IMR-90 (cell line): ENCODE measurements around the gene PTPRK. TPM values are rescaled to one million over a fixed set of nuclear protein-coding genes. Genes with fewer than 3 reads are reported as not detected.

Experiments used
- ATAC-seq: fragments of 200-7000 bp; cut with Tn5 transposase; 2 replicates; pipeline ENCODE4 v1.9.1; 2020; ENCODE audit warnings: low read depth, mild to moderate bottlenecking, moderate library complexity
- BruUV-seq: library from RNA; stranded (reverse); fragments of 400-500 nt; replicated peaks from 2 replicates; lab custom pipeline; 2021; lab: Mats Ljungman, UMichigan
- CTCF ChIA-PET: fragments of 300-600 bp; formaldehyde crosslinking; extraction: SDS; loops from one replicate; lab custom pipeline; 2021; ENCODE audit warnings: antibody characterized with exemption; lab: Yijun Ruan, JAX
- POLR2A ChIA-PET: fragments of 300-600 bp; sonication (Branson Sonifier 250); formaldehyde crosslinking; loops from one replicate; lab custom pipeline; 2022; ENCODE audit warnings: antibody characterized with exemption; ENCODE audit not compliant: unreplicated experiment; lab: Charles Lee
- DNase-seq: peaks from one replicate; pipeline ENCODE4 v3.0.0; 2013
- H2AFZ ChIP-seq: replicated peaks from 2 replicates; pipeline ENCODE3; 2013; ENCODE audit warnings: low read length, mild to moderate bottlenecking; ENCODE audit not compliant: poor library complexity
- H2AK5ac ChIP-seq: 2 replicates; pipeline ENCODE4 v1.6.1; 2013; ENCODE audit warnings: low read depth, low read length, inconsistent platforms
- H2AK9ac ChIP-seq: replicated peaks from 2 replicates; pipeline ENCODE3; 2013; ENCODE audit warnings: mild to moderate bottlenecking, low read depth, low read length, moderate library complexity; ENCODE audit not compliant: poor library complexity
- H2BK120ac ChIP-seq: 2 replicates; pipeline ENCODE4 v1.6.1; 2013; ENCODE audit warnings: low read depth, low read length, inconsistent platforms
- H2BK15ac ChIP-seq: 3 replicates; pipeline ENCODE4 v1.6.1; 2013; ENCODE audit warnings: low read depth, low read length, inconsistent platforms
- H2BK20ac ChIP-seq: 2 replicates; pipeline ENCODE4 v1.6.1; 2013; ENCODE audit warnings: low read depth, mild to moderate bottlenecking, inconsistent platforms, low read length, moderate library complexity
- H2BK5ac ChIP-seq: 2 replicates; pipeline ENCODE4 v1.6.1; 2013; ENCODE audit warnings: mild to moderate bottlenecking, low read depth, low read length, inconsistent platforms; ENCODE audit not compliant: poor library complexity, severe bottlenecking
- H3K14ac ChIP-seq: replicated peaks from 2 replicates; pipeline ENCODE4 v1.6.1; 2013; ENCODE audit warnings: low read depth, low read length, inconsistent platforms
- H3K18ac ChIP-seq: 2 replicates; pipeline ENCODE4 v1.6.1; 2013; ENCODE audit warnings: low read depth, low read length, control low read depth
- H3K23ac ChIP-seq: 2 replicates; pipeline ENCODE4 v1.6.1; 2013; ENCODE audit warnings: low read depth, low read length, inconsistent platforms
- H3K27ac ChIP-seq: 2 replicates; pipeline ENCODE4 v1.5.1; 2013; ENCODE audit warnings: mild to moderate bottlenecking, control low read depth, low read length; ENCODE audit not compliant: insufficient read depth
- H3K27me3 ChIP-seq: 2 replicates; pipeline ENCODE4 v1.6.1; 2013; ENCODE audit warnings: low read length; ENCODE audit not compliant: control insufficient read depth, insufficient read depth
- H3K36me3 ChIP-seq: 2 replicates; pipeline ENCODE4 v1.6.1; 2013; ENCODE audit warnings: low read length, mixed read lengths; ENCODE audit not compliant: control insufficient read depth, insufficient read depth
- H3K4ac ChIP-seq: 2 replicates; pipeline ENCODE4 v1.6.1; 2013; ENCODE audit warnings: low read depth, low read length, inconsistent platforms
- H3K4me1 ChIP-seq: 2 replicates; pipeline ENCODE4 v1.6.1; 2013; ENCODE audit warnings: low read length, mixed read lengths; ENCODE audit not compliant: control insufficient read depth, insufficient read depth
- H3K4me2 ChIP-seq: 2 replicates; pipeline ENCODE4 v1.6.1; 2013; ENCODE audit warnings: low read depth, mild to moderate bottlenecking, control low read depth, low read length, moderate library complexity
- H3K4me3 ChIP-seq: 2 replicates; pipeline ENCODE4 v1.5.1; 2013; ENCODE audit warnings: low read depth, mild to moderate bottlenecking, control low read depth, low read length, moderate library complexity; ENCODE audit not compliant: insufficient read depth
- H3K56ac ChIP-seq: 2 replicates; pipeline ENCODE4 v1.6.1; 2013; ENCODE audit warnings: low read length, inconsistent platforms; ENCODE audit not compliant: insufficient read depth; ENCODE audit errors: extremely low read depth
- H3K79me1 ChIP-seq, 2 experiments: 2 replicates each; pipeline ENCODE4 v1.6.1; 2013; ENCODE audit warnings: low read length in 2 of 2, inconsistent platforms in 1 of 2, low read depth in 1 of 2
- H3K9ac ChIP-seq: 2 replicates; pipeline ENCODE4 v1.6.1; 2013; ENCODE audit warnings: low read depth, low read length, control low read depth
- H3K9me1 ChIP-seq: 2 replicates; pipeline ENCODE4 v1.6.1; 2013; ENCODE audit warnings: low read length, inconsistent platforms; ENCODE audit not compliant: insufficient read depth
- H3K9me3 ChIP-seq: 2 replicates; pipeline ENCODE4 v1.6.1; 2013; ENCODE audit warnings: low read length; ENCODE audit not compliant: control insufficient read depth, insufficient read depth
- H4K20me1 ChIP-seq: 2 replicates; pipeline ENCODE4 v1.6.1; 2013; ENCODE audit warnings: low read length, inconsistent platforms; ENCODE audit not compliant: insufficient read depth
- H4K5ac ChIP-seq: 2 replicates; pipeline ENCODE4 v1.6.1; 2013; ENCODE audit warnings: mild to moderate bottlenecking, low read depth, low read length, control low read depth
- H4K8ac ChIP-seq, 2 experiments: 2 replicates each; pipeline ENCODE4 v1.6.1; 2013; ENCODE audit warnings: low read depth in 2 of 2, low read length in 2 of 2, control low read depth in 1 of 2, inconsistent platforms in 1 of 2
- H4K91ac ChIP-seq: 2 replicates; pipeline ENCODE4 v1.6.1; 2013; ENCODE audit warnings: low read depth, low read length, inconsistent platforms; ENCODE audit not compliant: insufficient read depth
- BHLHE40 ChIP-seq: fragments of 150-350 bp; IDR thresholded peaks from 2 replicates; pipeline ENCODE4 v1.6.1; 2016; ENCODE audit warnings: mild to moderate bottlenecking, low read depth, low read length
- CEBPB ChIP-seq: IDR thresholded peaks from 2 replicates; pipeline ENCODE4 v1.6.1; 2012; ENCODE audit warnings: low read depth, low read length, improper control_type of control experiment
- CHD1 ChIP-seq: IDR thresholded peaks from 2 replicates; pipeline ENCODE4 v1.6.1; 2012; ENCODE audit warnings: low read depth, low read length, improper control_type of control experiment
- FOS ChIP-seq: fragments of 150-350 bp; IDR thresholded peaks from 2 replicates; pipeline ENCODE4 v1.6.1; 2016; ENCODE audit warnings: low read depth, low read length
- MAFK ChIP-seq: IDR thresholded peaks from 2 replicates; pipeline ENCODE4 v1.6.1; 2012; ENCODE audit warnings: low read depth, low read length, improper control_type of control experiment
- MAZ ChIP-seq: IDR thresholded peaks from 2 replicates; pipeline ENCODE4 v1.6.1; 2012; ENCODE audit warnings: low read depth, mild to moderate bottlenecking, low read length, improper control_type of control experiment, moderate library complexity, borderline replicate concordance
- MXI1 ChIP-seq: IDR thresholded peaks from 2 replicates; pipeline ENCODE4 v1.6.1; 2012; ENCODE audit warnings: low read depth, mild to moderate bottlenecking, low read length, moderate library complexity, borderline replicate concordance
- NFE2L2 ChIP-seq: fragments of 150-350 bp; IDR thresholded peaks from 2 replicates; pipeline ENCODE4 v1.6.1; 2016; ENCODE audit warnings: low read depth, mild to moderate bottlenecking, low read length
- RAD21 ChIP-seq: IDR thresholded peaks from 2 replicates; pipeline ENCODE4 v1.6.1; 2012; ENCODE audit warnings: low read length, improper control_type of control experiment
- RCOR1 ChIP-seq: IDR thresholded peaks from 2 replicates; pipeline ENCODE4 v1.6.1; 2012; ENCODE audit warnings: mild to moderate bottlenecking, low read length, improper control_type of control experiment; ENCODE audit not compliant: insufficient replicate concordance
- RFX5 ChIP-seq: IDR thresholded peaks from 2 replicates; pipeline ENCODE4 v1.8.0; 2012; ENCODE audit warnings: low read depth, mild to moderate bottlenecking, low read length, moderate library complexity
- SMC3 ChIP-seq: fragments of 150-350 bp; IDR thresholded peaks from 2 replicates; pipeline ENCODE4 v1.6.1; 2016; ENCODE audit warnings: low read depth, mild to moderate bottlenecking, antibody characterized with exemption, low read length, moderate library complexity
- WGBS, 2 experiments: methylation state at CpG; one replicate each; pipeline versions ENCODE4 v1.1.5 to v1.1.7; 2013; ENCODE audit warnings: missing lambda C conversion rate in 2 of 2; ENCODE audit not compliant: insufficient read length in 1 of 2; ENCODE audit errors: extremely low coverage in 2 of 2; 5-methylcytosine and 5-hydroxymethylcytosine counted together
- dilution Hi-C: fragments of 300-500 bp; cut with HindIII; formaldehyde crosslinking; loops from one replicate; pipeline ENCODE4 v1.14.3; 2018; ENCODE audit warnings: low sequenced_read_pairs; ENCODE audit not compliant: unreplicated experiment
- in situ Hi-C: fragments of 300-500 bp; cut with MboI; formaldehyde crosslinking; loops from 3 replicates; pipeline ENCODE4 v1.14.3; 2019; ENCODE audit warnings: low sequenced_read_pairs, inconsistent platforms, mixed read lengths
- intact Hi-C: fragments of 100-400 bp; cut with micrococcal nuclease; formaldehyde crosslinking; loops from 2 replicates; pipeline ENCODE4 v1.10.0; 2022
- polyA plus RNA-seq, 3 experiments: library from polyadenylated mRNA; depleted of rRNA; stranded (reverse); fragments of >200 nt; gene quantifications; 2 replicates each; pipeline ENCODE4 v1.2.3, GENCODE V29; 2012; ENCODE audit warnings: low replicate concordance in 1 of 3
- total RNA-seq: library from RNA; depleted of rRNA; stranded (reverse); fragments of >200 nt; gene quantifications from 2 replicates; pipeline ENCODE4 v1.2.3, GENCODE V29; 2012
- TF ChIP-seq, protein P1 (sequence below): fragments of 150-350 bp; IDR thresholded peaks from 2 replicates; pipeline ENCODE4 v1.6.1; 2016; ENCODE audit warnings: low read depth, mild to moderate bottlenecking, low read length, moderate library complexity, borderline replicate concordance
- TF ChIP-seq, protein P2 (sequence below): fragments of 150-350 bp; IDR thresholded peaks from 2 replicates; pipeline ENCODE4 v1.6.1; 2017; ENCODE audit warnings: mild to moderate bottlenecking, antibody characterized with exemption, low read length, low read depth
- TF ChIP-seq, protein P3 (sequence below): conservative IDR thresholded peaks from 2 replicates; pipeline ENCODE4 v1.5.1; 2012; ENCODE audit warnings: mild to moderate bottlenecking, low read depth, low read length, improper control_type of control experiment

The PTPRK gene
- total and polyA plus RNA-seq, 2 of the 4 experiments (the other 2 are of a cell fraction) = 18.0 to 80.8 TPM

DNA sequence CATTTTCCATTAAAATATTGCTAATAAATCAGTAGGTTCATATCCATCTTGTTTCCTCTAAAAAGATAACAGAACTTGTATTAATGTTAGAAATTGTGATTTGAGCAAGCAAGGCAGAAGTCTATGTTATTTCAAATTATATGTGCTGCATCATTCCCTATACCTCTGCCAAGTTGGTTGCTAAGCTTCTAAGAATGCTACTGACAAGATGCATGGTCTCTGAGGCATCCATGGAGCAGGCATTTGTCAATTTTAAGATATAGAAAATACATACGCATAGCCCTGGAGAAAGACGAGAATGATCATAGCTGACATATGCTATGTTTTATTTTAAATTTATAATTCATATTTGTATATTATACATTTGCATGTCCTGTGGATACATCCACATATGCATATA lies 451.2 kb downstream of the PTPRK start:
- Histone ChIP-seq H2AFZ (no peak overlapping the region), H2BK5ac (peak overlapping the region; percentile 54), H3K27me3 (no peaks in the 10 kb centered on the region), H2AK9ac (no peak overlapping the region), H4K91ac (no peak overlapping the region), H3K9ac (no peak overlapping the region), H3K23ac (no peak overlapping the region), H2AK5ac (no peak overlapping the region), H4K8ac (no peak overlapping the region), H3K36me3 (peaks cover 7% of the 10 kb centered on the region), H4K5ac (no peak overlapping the region), H3K56ac (no peak overlapping the region), H3K79me1 (peaks cover 0 to 5% of the 10 kb centered on the region in 2 experiments; a peak in 2 of 4 replicates), H3K14ac (no peak overlapping the region), H3K18ac (no peak overlapping the region), H3K4me2 (no peak overlapping the region), H3K9me1 (peaks cover 9% of the 10 kb centered on the region; the same call in 1 of the 2 replicates), H2BK20ac (no peak overlapping the region), H4K20me1 (no peaks in the 10 kb centered on the region), H3K4ac (no peak overlapping the region), H2BK120ac (no peak overlapping the region), H3K27ac (no peak overlapping the region), H3K4me1 (no peaks in the 10 kb centered on the region; the same call in 1 of the 2 replicates), H3K9me3 (no peaks in the 10 kb centered on the region), H2BK15ac (no peak overlapping the region), H3K4me3 (no peak overlapping the region)
- dilution Hi-C loops (no loop called here), in situ Hi-C loops (no loop called here), intact Hi-C loops (no loop called here)
- ChIA-PET POLR2A (no interaction called here), CTCF (no interaction called here)
- no CpG with 5 or more reads among the region's 2 CpGs for WGBS, 2 experiments
- TF ChIP-seq CHD1 = no peak
- TF ChIP-seq RCOR1 = no peak
- TF ChIP-seq RFX5 = no peak
- TF ChIP-seq BHLHE40 = no peak
- TF ChIP-seq, protein P1, sequence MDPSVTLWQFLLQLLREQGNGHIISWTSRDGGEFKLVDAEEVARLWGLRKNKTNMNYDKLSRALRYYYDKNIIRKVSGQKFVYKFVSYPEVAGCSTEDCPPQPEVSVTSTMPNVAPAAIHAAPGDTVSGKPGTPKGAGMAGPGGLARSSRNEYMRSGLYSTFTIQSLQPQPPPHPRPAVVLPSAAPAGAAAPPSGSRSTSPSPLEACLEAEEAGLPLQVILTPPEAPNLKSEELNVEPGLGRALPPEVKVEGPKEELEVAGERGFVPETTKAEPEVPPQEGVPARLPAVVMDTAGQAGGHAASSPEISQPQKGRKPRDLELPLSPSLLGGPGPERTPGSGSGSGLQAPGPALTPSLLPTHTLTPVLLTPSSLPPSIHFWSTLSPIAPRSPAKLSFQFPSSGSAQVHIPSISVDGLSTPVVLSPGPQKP = no peak
- TF ChIP-seq RAD21 = no peak
- TF ChIP-seq, protein P2, sequence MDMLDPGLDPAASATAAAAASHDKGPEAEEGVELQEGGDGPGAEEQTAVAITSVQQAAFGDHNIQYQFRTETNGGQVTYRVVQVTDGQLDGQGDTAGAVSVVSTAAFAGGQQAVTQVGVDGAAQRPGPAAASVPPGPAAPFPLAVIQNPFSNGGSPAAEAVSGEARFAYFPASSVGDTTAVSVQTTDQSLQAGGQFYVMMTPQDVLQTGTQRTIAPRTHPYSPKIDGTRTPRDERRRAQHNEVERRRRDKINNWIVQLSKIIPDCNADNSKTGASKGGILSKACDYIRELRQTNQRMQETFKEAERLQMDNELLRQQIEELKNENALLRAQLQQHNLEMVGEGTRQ = no peak
- TF ChIP-seq CEBPB = no peak
- no peak for TF ChIP-seq FOS
- no peak for TF ChIP-seq MXI1
- TF ChIP-seq NFE2L2 = peak; percentile 63; the same call in 1 of the 2 replicates
- TF ChIP-seq, protein P3, sequence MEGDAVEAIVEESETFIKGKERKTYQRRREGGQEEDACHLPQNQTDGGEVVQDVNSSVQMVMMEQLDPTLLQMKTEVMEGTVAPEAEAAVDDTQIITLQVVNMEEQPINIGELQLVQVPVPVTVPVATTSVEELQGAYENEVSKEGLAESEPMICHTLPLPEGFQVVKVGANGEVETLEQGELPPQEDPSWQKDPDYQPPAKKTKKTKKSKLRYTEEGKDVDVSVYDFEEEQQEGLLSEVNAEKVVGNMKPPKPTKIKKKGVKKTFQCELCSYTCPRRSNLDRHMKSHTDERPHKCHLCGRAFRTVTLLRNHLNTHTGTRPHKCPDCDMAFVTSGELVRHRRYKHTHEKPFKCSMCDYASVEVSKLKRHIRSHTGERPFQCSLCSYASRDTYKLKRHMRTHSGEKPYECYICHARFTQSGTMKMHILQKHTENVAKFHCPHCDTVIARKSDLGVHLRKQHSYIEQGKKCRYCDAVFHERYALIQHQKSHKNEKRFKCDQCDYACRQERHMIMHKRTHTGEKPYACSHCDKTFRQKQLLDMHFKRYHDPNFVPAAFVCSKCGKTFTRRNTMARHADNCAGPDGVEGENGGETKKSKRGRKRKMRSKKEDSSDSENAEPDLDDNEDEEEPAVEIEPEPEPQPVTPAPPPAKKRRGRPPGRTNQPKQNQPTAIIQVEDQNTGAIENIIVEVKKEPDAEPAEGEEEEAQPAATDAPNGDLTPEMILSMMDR = no peak
- no peak for TF ChIP-seq MAZ
- peak; percentile 36; the same call in 1 of the 2 replicates for TF ChIP-seq MAFK
- TF ChIP-seq SMC3 = no peak
- DNase-seq (peak; percentile 87), ATAC-seq (peak; percentile 73)
- no TSS peak for BruUV-seq
